ENCODE measurements around the gene U2AF2.

- TF ChIP-seq, protein P1, sequence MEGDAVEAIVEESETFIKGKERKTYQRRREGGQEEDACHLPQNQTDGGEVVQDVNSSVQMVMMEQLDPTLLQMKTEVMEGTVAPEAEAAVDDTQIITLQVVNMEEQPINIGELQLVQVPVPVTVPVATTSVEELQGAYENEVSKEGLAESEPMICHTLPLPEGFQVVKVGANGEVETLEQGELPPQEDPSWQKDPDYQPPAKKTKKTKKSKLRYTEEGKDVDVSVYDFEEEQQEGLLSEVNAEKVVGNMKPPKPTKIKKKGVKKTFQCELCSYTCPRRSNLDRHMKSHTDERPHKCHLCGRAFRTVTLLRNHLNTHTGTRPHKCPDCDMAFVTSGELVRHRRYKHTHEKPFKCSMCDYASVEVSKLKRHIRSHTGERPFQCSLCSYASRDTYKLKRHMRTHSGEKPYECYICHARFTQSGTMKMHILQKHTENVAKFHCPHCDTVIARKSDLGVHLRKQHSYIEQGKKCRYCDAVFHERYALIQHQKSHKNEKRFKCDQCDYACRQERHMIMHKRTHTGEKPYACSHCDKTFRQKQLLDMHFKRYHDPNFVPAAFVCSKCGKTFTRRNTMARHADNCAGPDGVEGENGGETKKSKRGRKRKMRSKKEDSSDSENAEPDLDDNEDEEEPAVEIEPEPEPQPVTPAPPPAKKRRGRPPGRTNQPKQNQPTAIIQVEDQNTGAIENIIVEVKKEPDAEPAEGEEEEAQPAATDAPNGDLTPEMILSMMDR (IDR thresholded peaks at IDR 0.05): no peak
- no peak; the same call in 1 of the 2 replicates for TF ChIP-seq POLR2AphosphoS5 (IDR thresholded peaks at IDR 0.05; ENCODE audit: low read depth, low read length)
- peak; percentile 6; the same call in 1 of the 2 replicates for TF ChIP-seq SIN3A (IDR thresholded peaks at IDR 0.05; ENCODE audit: borderline replicate concordance, insufficient read depth, low read depth, low read length)
- 0 out of 4 replicates have a peak, but pooled peaks of 1 of the 2 experiments have one; percentile 10 for TF ChIP-seq REST (IDR thresholded peaks at IDR 0.05; ENCODE audit: insufficient read depth in 1 of 2, low read depth in 2 of 2, low read length in 1 of 2)
- TF ChIP-seq TCF7L2 (IDR thresholded peaks at IDR 0.05; ENCODE audit: low read depth, low read length): no peak
These were observed 6.9 kb upstream of the U2AF2 start, which contains the start of gene CCDC106 for GRCh38 chr19:55647732-55648584.
